Esophagus squamous epithelium (tissue), 5 donors: Measurements from ENCODE around the gene ZC3H10. TPM values are rescaled to one million over a fixed set of nuclear protein-coding genes. Genes with fewer than 3 reads are reported as not detected.

Experiments
- DNase-seq: peaks from one replicate; lab custom pipeline; 2025; lab: John Stamatoyannopoulos, UW
- H3K27ac ChIP-seq, 4 donors: fragments of 200-600 bp; sonication (generic); one replicate each; pipeline ENCODE4 v1.5.1; 2016 to 2019; ENCODE audit warnings: mild to moderate bottlenecking in 1 of 4
- H3K27me3 ChIP-seq, 4 donors: fragments of 200-600 bp; sonication (generic); 1 replicate in 3 of 4; 2 replicates in 1 of 4; pipeline versions ENCODE4 v1.5.1 to v1.6.0; 2017 to 2021; ENCODE audit warnings: antibody characterized with exemption in 1 of 4
- H3K36me3 ChIP-seq, 3 donors: fragments of 200-600 bp; sonication (generic); one replicate each; pipeline ENCODE4 v1.5.1; 2016 to 2019
- H3K4me1 ChIP-seq, 3 donors: fragments of 200-600 bp; sonication (generic); one replicate each; pipeline ENCODE4 v1.5.1; 2017 to 2019
- H3K4me3 ChIP-seq, 4 donors: fragments of 200-600 bp; sonication (generic); 1 replicate in 3 of 4; 2 replicates in 1 of 4; pipeline ENCODE4 v1.5.1; 2016 to 2019; ENCODE audit warnings: mild to moderate bottlenecking in 2 of 4, moderate library complexity in 1 of 4
- H3K9me3 ChIP-seq, 3 donors: fragments of 200-600 bp; sonication (generic); one replicate each; pipeline ENCODE4 v1.5.1; 2016 to 2019
- CTCF ChIP-seq, 6 experiments: fragments of 450-650 bp in 4 of 6; fragments of 200-600 bp in 2 of 6; sonication (generic) in 2 of 6; IDR thresholded peaks; one replicate each; pipeline ENCODE4 v1.5.1; 2016 to 2019; ENCODE audit warnings: antibody characterized with exemption in 6 of 6, mild to moderate bottlenecking in 4 of 6, moderate library complexity in 4 of 6
- POLR2A ChIP-seq, 4 donors: fragments of 450-650 bp; IDR thresholded peaks; one replicate each; pipeline ENCODE4 v1.6.1; 2017; ENCODE audit warnings: antibody characterized with exemption in 4 of 4, mild to moderate bottlenecking in 4 of 4, moderate library complexity in 3 of 4
- WGBS, 2 donors: methylation state at CpG; one replicate each; pipeline ENCODE4 v1.1.5; 2018; 5-methylcytosine and 5-hydroxymethylcytosine counted together
- intact Hi-C: fragments of 100-400 bp; cut with DNase I; formaldehyde crosslinking; loops from one replicate; pipeline ENCODE4 v1.15.0; 2022
- total RNA-seq, 4 donors: library from RNA; depleted of rRNA; stranded (reverse); fragments of >200 nt; gene quantifications; one replicate each; pipeline ENCODE4 v1.1.0, GENCODE V29; 2016
- donor health status: DM: yes; HTN: yes; CAD: no.

ZC3H10 gene
- total RNA-seq, 4 donors from 2014 or later, result 1.5 to 3.8 (median 2.3) TPM

- Histone ChIP-seq H3K4me1 (peaks cover 25 to 53% (median 32%) of the 10 kb centered on the region in 3 donors), H3K27me3 (no peaks in the 10 kb centered on the region), H3K9me3 (no peaks in the 10 kb centered on the region), H3K36me3 (peaks cover 33 to 54% (median 47%) of the 10 kb centered on the region in 3 donors), H3K27ac (peak overlapping the region; percentile 93 to 100 (median 99)), H3K4me3 (peak overlapping the region; percentile 61 to 97 (median 80))
- TF ChIP-seq CTCF (IDR thresholded peaks at IDR 0.05) (no peak), POLR2A (IDR thresholded peaks at IDR 0.05) (peak in 2 of 4 donors; percentile 67 to 77)
- intact Hi-C loops, result no loop called here
- peak; percentile 32 for DNase-seq
- WGBS, 2 donors, result 0 to 3% methylated on average over 5 of the region's 6 CpGs
Observed at GRCh38 chr12:56158926-56159461, 40.9 kb downstream of the ZC3H10 start.

GRCh38 chr12:56159482-56160192, 41.6 kb downstream of the ZC3H10 start:
- 12 to 22% methylated on average over 8 of the region's 8 CpGs for WGBS, 2 donors
- Histone ChIP-seq H3K36me3 (peaks cover 40 to 60% (median 49%) of the 10 kb centered on the region in 3 donors), H3K27me3 (no peaks in the 10 kb centered on the region), H3K9me3 (no peaks in the 10 kb centered on the region), H3K4me3 (peak overlapping the region; percentile 61 to 97 (median 80)), H3K27ac (peak overlapping the region; percentile 93 to 100 (median 99)), H3K4me1 (peaks cover 25 to 53% (median 32%) of the 10 kb centered on the region in 3 donors)
- intact Hi-C loops, result no loop called here
- TF ChIP-seq POLR2A (IDR thresholded peaks at IDR 0.05) (no peak), CTCF (IDR thresholded peaks at IDR 0.05) (no peak)
- DNase-seq, result no peak

GRCh38 chr12:56160193-56160763, 42.2 kb downstream of the ZC3H10 start:
- WGBS, 2 donors, result 9 to 18% methylated on average over 7 of the region's 7 CpGs
- intact Hi-C loops, result no loop called here
- no peak for DNase-seq
- Histone ChIP-seq H3K4me1 (peaks cover 25 to 53% (median 32%) of the 10 kb centered on the region in 3 donors), H3K4me3 (peak overlapping the region; percentile 61 to 97 (median 80)), H3K9me3 (no peaks in the 10 kb centered on the region), H3K27ac (peak overlapping the region; percentile 93 to 100 (median 99)), H3K27me3 (no peaks in the 10 kb centered on the region), H3K36me3 (peaks cover 45 to 63% (median 53%) of the 10 kb centered on the region in 3 donors)
- peak in 1 of 4 donors; percentile 24 for TF ChIP-seq POLR2A (IDR thresholded peaks at IDR 0.05)
- no peak for TF ChIP-seq CTCF (IDR thresholded peaks at IDR 0.05)

- Histone ChIP-seq H3K27ac (peak overlapping the region; percentile 93 to 100 (median 99)), H3K4me3 (peak overlapping the region; percentile 61 to 97 (median 80)), H3K4me1 (peaks cover 25 to 53% (median 32%) of the 10 kb centered on the region in 3 donors), H3K9me3 (no peaks in the 10 kb centered on the region), H3K27me3 (no peaks in the 10 kb centered on the region), H3K36me3 (peaks cover 46 to 69% (median 60%) of the 10 kb centered on the region in 3 donors)
- DNase-seq, result no peak
- WGBS, 2 donors, result 64 to 70% methylated on average over 8 to 9 of the region's 11 CpGs
- intact Hi-C loops, result no loop called here
- no peak for TF ChIP-seq POLR2A (IDR thresholded peaks at IDR 0.05)
- no peak for TF ChIP-seq CTCF (IDR thresholded peaks at IDR 0.05)
Observed at GRCh38 chr12:56160894-56161689, 43.0 kb downstream of the ZC3H10 start.
